ENCODE results near the gene ZNF746. TPM values are rescaled to one million over a fixed set of nuclear protein-coding genes. Genes with fewer than 3 reads are reported as not detected.

Gene ZNF746
- polyA plus RNA-seq, 1 donor (not counting 4 experiments of a cell fraction or from before 2014, with no cell fraction given): 7.0 TPM

DNA sequence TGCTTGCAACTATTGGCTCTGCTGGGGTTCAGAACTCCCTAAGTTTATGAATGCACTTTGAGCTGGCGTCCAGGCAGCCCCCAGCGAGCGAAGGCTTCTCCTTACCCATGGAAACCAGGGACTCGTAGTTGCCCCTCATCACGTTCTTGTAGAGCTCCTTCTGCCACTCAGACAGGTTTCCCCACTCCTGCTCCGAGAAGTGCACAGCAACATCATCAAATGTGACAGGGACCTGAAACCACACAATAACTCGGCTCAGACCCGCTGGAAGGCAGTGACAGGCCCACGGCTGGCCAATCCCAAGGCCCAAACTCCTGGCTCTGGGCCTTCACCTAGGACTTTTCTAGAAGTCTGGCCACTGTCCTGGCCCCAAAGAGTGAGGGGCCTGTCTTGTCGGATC, 43.6 kb downstream of the ZNF746 start:
- Histone ChIP-seq H3K9ac (ENCODE audit: control insufficient read depth, extremely low read depth, insufficient read depth, low read length) (no peak overlapping the region), H3K4me3 (ENCODE audit: control insufficient read depth in 2 of 3, extremely low read depth in 1 of 3, insufficient read depth in 2 of 3, low read depth in 1 of 3, low read length in 3 of 3) (no peak overlapping the region), H3K9me1 (ENCODE audit: control insufficient read depth, extremely low read depth, insufficient read depth, low read length) (no peaks in the 10 kb centered on the region), H3K79me2 (ENCODE audit: control insufficient read depth, insufficient read depth, low read length) (peaks cover 31% of the 10 kb centered on the region), H3K4me1 (ENCODE audit: control insufficient read depth, extremely low read depth, insufficient read depth, low read length) (peaks cover 6% of the 10 kb centered on the region), H4K20me1 (ENCODE audit: control insufficient read depth, extremely low read depth, insufficient read depth, low read length) (no peaks in the 10 kb centered on the region), H3K27ac (ENCODE audit: control insufficient read depth, insufficient read depth, low read length) (no peak overlapping the region), H2AFZ (ENCODE audit: control insufficient read depth, low read length) (no peak overlapping the region), H3K9me3 (ENCODE audit: control insufficient read depth, low read depth, low read length) (no peaks in the 10 kb centered on the region), H3K27me3 (ENCODE audit: control insufficient read depth, extremely low read depth, insufficient read depth, low read length) (no peaks in the 10 kb centered on the region), H3K36me3 (ENCODE audit: control insufficient read depth in 2 of 2, extremely low read depth in 1 of 2, insufficient read depth in 2 of 2, low read length in 2 of 2) (peaks cover 30 to 33% of the 10 kb centered on the region in 2 experiments), H3K4me2 (ENCODE audit: control insufficient read depth, extremely low read depth, insufficient read depth, low read depth, low read length) (no peak overlapping the region)
- dilution Hi-C loops (cut with MboI; ENCODE audit: extremely low pct_ligation_motif_present, low sequenced_read_pairs): no loop called here
- FAIRE-seq: no peak
- TF ChIP-seq, protein P1, sequence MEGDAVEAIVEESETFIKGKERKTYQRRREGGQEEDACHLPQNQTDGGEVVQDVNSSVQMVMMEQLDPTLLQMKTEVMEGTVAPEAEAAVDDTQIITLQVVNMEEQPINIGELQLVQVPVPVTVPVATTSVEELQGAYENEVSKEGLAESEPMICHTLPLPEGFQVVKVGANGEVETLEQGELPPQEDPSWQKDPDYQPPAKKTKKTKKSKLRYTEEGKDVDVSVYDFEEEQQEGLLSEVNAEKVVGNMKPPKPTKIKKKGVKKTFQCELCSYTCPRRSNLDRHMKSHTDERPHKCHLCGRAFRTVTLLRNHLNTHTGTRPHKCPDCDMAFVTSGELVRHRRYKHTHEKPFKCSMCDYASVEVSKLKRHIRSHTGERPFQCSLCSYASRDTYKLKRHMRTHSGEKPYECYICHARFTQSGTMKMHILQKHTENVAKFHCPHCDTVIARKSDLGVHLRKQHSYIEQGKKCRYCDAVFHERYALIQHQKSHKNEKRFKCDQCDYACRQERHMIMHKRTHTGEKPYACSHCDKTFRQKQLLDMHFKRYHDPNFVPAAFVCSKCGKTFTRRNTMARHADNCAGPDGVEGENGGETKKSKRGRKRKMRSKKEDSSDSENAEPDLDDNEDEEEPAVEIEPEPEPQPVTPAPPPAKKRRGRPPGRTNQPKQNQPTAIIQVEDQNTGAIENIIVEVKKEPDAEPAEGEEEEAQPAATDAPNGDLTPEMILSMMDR (optimal IDR thresholded peaks at IDR 0.05 in 1 of 3, IDR thresholded peaks at IDR 0.05 in 1 of 3, conservative IDR thresholded peaks at IDR 0.05 in 1 of 3; ENCODE audit: extremely low read depth in 1 of 3, insufficient read depth in 2 of 3, low read length in 3 of 3): no peak
- no peak for TF ChIP-seq EZH2 (IDR thresholded peaks at IDR 0.05; ENCODE audit: low read length)
- no peak for DNase-seq (ENCODE audit: low read depth, low spot score)

DNA sequence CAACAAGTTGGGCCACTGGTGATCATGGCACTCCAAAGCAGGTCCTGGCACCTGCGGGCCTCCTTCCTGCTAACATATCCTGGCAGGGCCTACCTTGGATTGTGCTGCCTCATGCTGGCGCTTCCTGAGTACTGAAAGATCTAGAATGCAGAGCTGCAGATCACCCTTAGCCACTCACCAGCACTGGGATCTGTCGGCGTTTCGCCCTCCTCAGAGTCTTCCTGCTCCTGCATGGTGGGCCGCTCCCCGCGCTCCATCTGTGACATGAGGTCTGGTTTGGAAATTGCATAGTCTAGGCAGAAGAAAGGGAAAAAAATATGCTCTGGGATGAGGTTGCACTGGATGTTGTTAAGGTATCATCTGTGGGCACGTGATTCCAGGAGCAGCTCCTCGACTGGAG, 46.8 kb downstream of the ZNF746 start:
- Histone ChIP-seq H2AFZ (ENCODE audit: control insufficient read depth, low read length) (no peak overlapping the region), H3K4me2 (ENCODE audit: control insufficient read depth, extremely low read depth, insufficient read depth, low read depth, low read length) (no peak overlapping the region), H4K20me1 (ENCODE audit: control insufficient read depth, extremely low read depth, insufficient read depth, low read length) (no peaks in the 10 kb centered on the region), H3K4me1 (ENCODE audit: control insufficient read depth, extremely low read depth, insufficient read depth, low read length) (no peaks in the 10 kb centered on the region), H3K79me2 (ENCODE audit: control insufficient read depth, insufficient read depth, low read length) (peaks cover 8% of the 10 kb centered on the region), H3K9me1 (ENCODE audit: control insufficient read depth, extremely low read depth, insufficient read depth, low read length) (peaks cover 3% of the 10 kb centered on the region), H3K36me3 (ENCODE audit: control insufficient read depth in 2 of 2, extremely low read depth in 1 of 2, insufficient read depth in 2 of 2, low read length in 2 of 2) (peaks cover 34 to 39% of the 10 kb centered on the region in 2 experiments), H3K27ac (ENCODE audit: control insufficient read depth, insufficient read depth, low read length) (no peak overlapping the region), H3K9ac (ENCODE audit: control insufficient read depth, extremely low read depth, insufficient read depth, low read length) (no peak overlapping the region), H3K27me3 (ENCODE audit: control insufficient read depth, extremely low read depth, insufficient read depth, low read length) (no peaks in the 10 kb centered on the region), H3K4me3 (ENCODE audit: control insufficient read depth in 2 of 3, extremely low read depth in 1 of 3, insufficient read depth in 2 of 3, low read depth in 1 of 3, low read length in 3 of 3) (no peak overlapping the region), H3K9me3 (ENCODE audit: control insufficient read depth, low read depth, low read length) (no peaks in the 10 kb centered on the region)
- no peak for DNase-seq (ENCODE audit: low read depth, low spot score)
- TF ChIP-seq EZH2 (IDR thresholded peaks at IDR 0.05; ENCODE audit: low read length): no peak
- TF ChIP-seq, protein P1 (optimal IDR thresholded peaks at IDR 0.05 in 1 of 3, IDR thresholded peaks at IDR 0.05 in 1 of 3, conservative IDR thresholded peaks at IDR 0.05 in 1 of 3; ENCODE audit: extremely low read depth in 1 of 3, insufficient read depth in 2 of 3, low read length in 3 of 3): no peak
- dilution Hi-C loops (cut with MboI; ENCODE audit: extremely low pct_ligation_motif_present, low sequenced_read_pairs): no loop called here
- no peak for FAIRE-seq

All from keratinocyte (primary cell).